ENCODE results near the gene OGFR. TPM values are rescaled to one million over a fixed set of nuclear protein-coding genes. Genes with fewer than 3 reads are reported as not detected.
"Not testable (repeated sequence)": the region's sequence is repeated elsewhere in the genome, so short reads cannot be mapped to it uniquely, and the experiment has no call there.

Gene OGFR
- total RNA-seq, 1 experiment from 2014 or later = 73.6 TPM

DNA sequence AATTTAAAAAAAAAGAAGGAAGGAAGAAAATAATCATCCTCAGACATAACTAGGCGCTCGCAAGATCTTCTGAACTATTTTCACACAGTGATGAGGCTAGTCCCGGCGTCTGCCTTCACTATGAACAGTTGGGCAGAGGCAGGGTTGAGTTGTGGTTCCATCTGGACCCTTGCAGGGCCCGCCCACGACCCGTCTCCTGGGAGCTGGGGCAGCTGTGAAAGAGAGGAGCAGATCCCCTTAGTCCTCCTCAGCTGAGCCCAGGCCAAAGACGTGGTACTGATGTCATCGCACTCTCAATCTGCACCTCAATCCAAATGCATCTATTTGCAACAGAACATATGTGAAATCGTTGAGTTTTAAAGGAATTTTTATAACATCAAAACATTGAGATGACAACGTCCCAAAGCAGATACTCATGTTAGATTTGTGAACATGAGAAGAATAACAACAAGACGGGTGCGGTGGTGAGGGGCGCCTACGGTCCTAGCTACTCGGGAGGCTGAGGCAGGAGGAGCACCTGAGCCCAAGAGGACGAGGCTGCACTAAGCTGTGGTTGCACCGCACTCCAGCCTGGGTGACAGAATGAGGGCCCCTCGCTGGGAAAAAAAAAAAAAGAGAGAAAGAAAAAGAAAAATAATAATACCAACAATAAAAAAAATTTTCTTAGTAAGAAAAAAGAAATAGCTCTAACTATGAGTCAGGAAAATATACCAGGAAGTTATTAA is 41.7 kb downstream of the OGFR start:
- no TSS peak for BruUV-seq (replicated peaks)
- intact Hi-C loops (cut with micrococcal nuclease) = no loop called here
- H3K27me3 ChIP-seq (ENCODE audit: insufficient read depth, low read length) = no peaks in the 10 kb centered on the region
- CTCF ChIA-PET = no interaction called here
- H3K79me2 ChIP-seq (ENCODE audit: insufficient read depth, low read length) = no peaks in the 10 kb centered on the region
- no peak overlapping the region for H3K4me2 ChIP-seq (ENCODE audit: low read length)
- RAD21 ChIA-PET (ENCODE audit: low non-redundant PET in 1 of 2, low total read pairs in 2 of 2, uncharacterized antibody in 2 of 2, unreplicated experiment in 2 of 2) = no interaction called here
- POLR2A ChIA-PET = no interaction called here
- no peak overlapping the region for H2AFZ ChIP-seq (ENCODE audit: low read depth, low read length, poor library complexity, severe bottlenecking)
- no peak overlapping the region for H3K4me3 ChIP-seq (replicated peaks in 1 of 2; ENCODE audit: low read depth in 1 of 2, low read length in 2 of 2)
- H3K9ac ChIP-seq (ENCODE audit: low read length) = no peak overlapping the region
- DNase-seq (ENCODE audit: low read depth, low spot score) = no peak
- TF ChIP-seq EGR1 (IDR thresholded peaks at IDR 0.05; ENCODE audit: low read depth) = no peak
- no peaks in the 10 kb centered on the region for H3K9me2 ChIP-seq (ENCODE audit: insufficient read depth)
- H3K9me3 ChIP-seq (ENCODE audit: control insufficient read depth in 1 of 2, insufficient read depth in 1 of 2, low read depth in 1 of 2, low read length in 2 of 2) = no peaks in the 10 kb centered on the region
- H4K20me1 ChIP-seq (ENCODE audit: insufficient read depth) = no peaks in the 10 kb centered on the region
- no peak overlapping the region for H3K27ac ChIP-seq (ENCODE audit: low read depth, low read length)
- no peak for ATAC-seq
- H3K36me3 ChIP-seq (ENCODE audit: control insufficient read depth in 1 of 2, insufficient read depth in 2 of 2, low read length in 2 of 2) = peaks cover 10 to 13% of the 10 kb centered on the region in 2 experiments; a peak in 3 of 4 replicates
- H3K4me1 ChIP-seq (ENCODE audit: control insufficient read depth in 1 of 2, insufficient read depth in 2 of 2, low read length in 2 of 2) = no peaks in the 10 kb centered on the region

GRCh38 chr20:62848917-62849316 is 44.3 kb downstream of the OGFR start:
- H3K4me3 ChIP-seq (replicated peaks in 1 of 2; ENCODE audit: low read depth in 1 of 2, low read length in 2 of 2); H3K27me3 ChIP-seq (ENCODE audit: insufficient read depth, low read length); H3K9ac ChIP-seq (ENCODE audit: low read length); H3K4me1 ChIP-seq (ENCODE audit: control insufficient read depth in 1 of 2, insufficient read depth in 2 of 2, low read length in 2 of 2); BruUV-seq (replicated peaks); H4K20me1 ChIP-seq (ENCODE audit: insufficient read depth); H2AFZ ChIP-seq (ENCODE audit: low read depth, low read length, poor library complexity, severe bottlenecking); H3K4me2 ChIP-seq (ENCODE audit: low read length); DNase-seq (ENCODE audit: low read depth, low spot score); ATAC-seq; H3K27ac ChIP-seq (ENCODE audit: low read depth, low read length); CTCF ChIA-PET; H3K79me2 ChIP-seq (ENCODE audit: insufficient read depth, low read length); H3K9me3 ChIP-seq (ENCODE audit: control insufficient read depth in 1 of 2, insufficient read depth in 1 of 2, low read depth in 1 of 2, low read length in 2 of 2); POLR2A ChIA-PET; RAD21 ChIA-PET (ENCODE audit: low non-redundant PET in 1 of 2, low total read pairs in 2 of 2, uncharacterized antibody in 2 of 2, unreplicated experiment in 2 of 2); intact Hi-C loops (cut with micrococcal nuclease); H3K9me2 ChIP-seq (ENCODE audit: insufficient read depth): not testable (repeated sequence)
- H3K36me3 ChIP-seq (ENCODE audit: control insufficient read depth in 1 of 2, insufficient read depth in 2 of 2, low read length in 2 of 2) = peaks cover 19 to 27% of the 10 kb centered on the region in 2 experiments

DNA sequence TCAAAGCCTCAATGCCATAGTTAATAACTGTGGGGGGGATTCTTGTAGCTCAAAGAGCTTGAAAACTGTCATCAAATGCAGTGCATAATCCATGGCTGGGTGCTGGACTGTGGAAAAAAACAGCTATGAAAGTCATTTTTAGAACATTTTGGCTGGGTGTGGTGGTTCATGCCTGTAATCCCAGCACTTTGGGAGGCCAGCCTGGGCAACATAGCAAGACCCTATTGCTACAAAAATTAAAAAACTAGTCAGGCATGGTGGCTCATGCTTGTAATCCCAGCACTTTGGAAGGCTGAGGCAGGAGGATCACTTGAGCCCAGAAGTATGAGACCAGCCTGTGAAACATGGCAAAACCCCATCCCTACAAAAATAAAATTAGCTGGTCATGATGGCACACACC is 44.8 kb downstream of the OGFR start:
- Histone ChIP-seq H3K4me3 (replicated peaks in 1 of 2; ENCODE audit: low read depth in 1 of 2, low read length in 2 of 2) (no peak overlapping the region), H3K9ac (ENCODE audit: low read length) (no peak overlapping the region), H3K36me3 (ENCODE audit: control insufficient read depth in 1 of 2, insufficient read depth in 2 of 2, low read length in 2 of 2) (peaks cover 19 to 32% of the 10 kb centered on the region in 2 experiments), H3K9me2 (ENCODE audit: insufficient read depth) (no peaks in the 10 kb centered on the region), H3K4me2 (ENCODE audit: low read length) (no peak overlapping the region), H3K27me3 (ENCODE audit: insufficient read depth, low read length) (no peaks in the 10 kb centered on the region), H3K4me1 (ENCODE audit: control insufficient read depth in 1 of 2, insufficient read depth in 2 of 2, low read length in 2 of 2) (no peaks in the 10 kb centered on the region), H3K79me2 (ENCODE audit: insufficient read depth, low read length) (peaks cover 6% of the 10 kb centered on the region; the same call in 1 of the 2 replicates), H3K9me3 (ENCODE audit: control insufficient read depth in 1 of 2, insufficient read depth in 1 of 2, low read depth in 1 of 2, low read length in 2 of 2) (no peaks in the 10 kb centered on the region), H3K27ac (ENCODE audit: low read depth, low read length) (no peak overlapping the region), H2AFZ (ENCODE audit: low read depth, low read length, poor library complexity, severe bottlenecking) (no peak overlapping the region), H4K20me1 (ENCODE audit: insufficient read depth) (no peaks in the 10 kb centered on the region)
- ChIA-PET RAD21 (ENCODE audit: low non-redundant PET in 1 of 2, low total read pairs in 2 of 2, uncharacterized antibody in 2 of 2, unreplicated experiment in 2 of 2) (no interaction called here), POLR2A (no interaction called here), CTCF (no interaction called here)
- intact Hi-C loops (cut with micrococcal nuclease) = no loop called here
- TF ChIP-seq SRF (IDR thresholded peaks at IDR 0.05; ENCODE audit: low read depth) = no peak
- DNase-seq (ENCODE audit: low read depth, low spot score) (no peak), ATAC-seq (no peak)
- BruUV-seq (replicated peaks) = no TSS peak

All from HCT116 (cell line).